ENCODE measurements around the gene ZDHHC14.

ZDHHC14 gene

GRCh38 chr6:157471077-157471686 lies 90.2 kb downstream of the ZDHHC14 start:
- DNase-seq: no peak

GRCh38 chr6:157471895-157472686 lies 91.1 kb downstream of the ZDHHC14 start:
- DNase-seq: no peak

DNA sequence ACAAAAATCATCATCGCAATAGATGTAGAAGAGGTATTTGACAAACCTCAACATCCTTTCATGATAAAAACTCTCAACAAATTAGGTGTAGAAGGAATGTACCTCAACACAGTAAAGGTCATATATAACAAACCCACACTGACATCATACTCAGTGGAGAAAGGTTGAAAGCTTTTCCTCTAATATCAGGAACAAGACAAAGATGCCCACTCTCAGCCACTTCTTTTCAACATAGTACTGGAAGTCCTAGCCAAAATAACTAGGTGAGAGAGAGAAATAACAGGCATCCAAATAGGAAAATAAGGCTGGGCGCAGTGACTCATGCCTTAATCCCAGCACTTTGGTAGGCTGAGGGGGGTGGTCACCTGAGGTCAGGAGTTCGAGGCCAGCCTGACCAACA lies 95.8 kb downstream of the ZDHHC14 start:
- no peak for DNase-seq

- no peak for DNase-seq
Measured at GRCh38 chr6:157478926-157479325, 97.9 kb downstream of the ZDHHC14 start.

GRCh38 chr6:157479464-157480303 lies 98.7 kb downstream of the ZDHHC14 start:
- no peak for DNase-seq

DNA sequence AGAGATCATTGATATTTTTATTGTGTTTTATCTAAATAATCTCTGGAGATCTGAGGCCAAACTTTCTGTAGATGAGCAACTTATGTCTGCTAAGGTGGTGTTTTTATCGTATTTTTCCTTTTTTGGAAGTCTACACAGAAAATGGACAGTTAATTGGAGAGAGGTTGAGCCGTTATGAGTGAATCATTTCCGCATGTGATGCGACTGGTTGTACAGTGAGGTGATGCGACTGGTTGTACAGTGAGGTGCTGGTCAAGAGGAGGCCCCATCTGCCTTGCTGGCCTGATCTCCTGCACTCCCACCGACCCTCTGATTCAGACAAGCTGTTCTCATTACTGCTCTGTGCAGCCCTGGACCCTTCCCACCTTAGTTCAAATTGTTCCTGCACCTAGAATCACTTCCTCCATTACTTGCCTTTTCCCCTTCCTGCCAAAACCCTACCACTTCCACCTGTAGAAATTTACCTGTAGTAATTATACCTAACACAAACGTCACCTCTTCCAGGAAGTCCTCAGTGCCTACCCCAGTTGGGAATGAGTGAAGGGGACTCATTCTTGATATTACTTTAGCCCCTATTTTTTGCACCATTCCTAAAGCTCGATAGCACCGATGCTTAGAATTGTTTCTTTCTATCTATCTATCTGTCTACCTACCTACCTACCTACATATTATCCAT lies 100.3 kb downstream of the ZDHHC14 start:
- no peak for DNase-seq

DNA sequence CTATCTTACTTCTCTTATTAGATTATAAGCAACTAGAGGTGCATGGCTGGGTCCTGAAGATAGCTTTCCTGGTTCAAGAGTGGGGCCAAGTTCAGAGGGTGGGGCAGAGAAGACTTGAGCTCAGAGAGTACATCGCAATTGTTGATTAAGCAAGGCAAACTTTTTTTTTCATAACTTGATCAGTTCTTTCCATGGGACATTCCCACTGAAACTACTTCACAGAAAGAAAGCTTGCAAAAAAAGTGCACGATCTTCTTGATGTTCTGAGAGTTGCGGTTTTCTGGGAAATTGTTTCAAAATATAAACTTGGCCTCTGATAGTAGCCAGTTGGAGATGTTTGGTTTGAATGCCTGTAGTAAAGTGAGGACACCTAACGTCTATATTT lies 100.9 kb downstream of the ZDHHC14 start:
- DNase-seq: no peak

GRCh38 chr6:157483770-157484169 lies 102.8 kb downstream of the ZDHHC14 start:
- DNase-seq: no peak

DNA sequence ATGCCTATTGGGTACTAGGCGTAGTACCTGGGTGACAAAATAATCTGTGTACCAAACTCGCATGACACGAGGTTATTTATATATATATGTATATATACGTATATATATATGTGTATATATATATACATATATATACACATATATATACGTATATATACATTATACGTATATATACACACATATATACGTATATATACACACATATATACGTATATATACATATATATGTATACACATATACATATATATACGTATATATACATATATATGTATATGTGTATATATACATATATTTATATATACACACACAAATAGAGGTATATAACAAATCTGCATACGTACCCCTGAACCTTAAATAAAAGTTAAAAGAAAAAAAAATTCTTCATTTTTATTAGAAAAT lies 103.2 kb downstream of the ZDHHC14 start:
- DNase-seq: no peak

GRCh38 chr6:157486572-157486971 lies 105.6 kb downstream of the ZDHHC14 start:
- no peak for DNase-seq

DNA sequence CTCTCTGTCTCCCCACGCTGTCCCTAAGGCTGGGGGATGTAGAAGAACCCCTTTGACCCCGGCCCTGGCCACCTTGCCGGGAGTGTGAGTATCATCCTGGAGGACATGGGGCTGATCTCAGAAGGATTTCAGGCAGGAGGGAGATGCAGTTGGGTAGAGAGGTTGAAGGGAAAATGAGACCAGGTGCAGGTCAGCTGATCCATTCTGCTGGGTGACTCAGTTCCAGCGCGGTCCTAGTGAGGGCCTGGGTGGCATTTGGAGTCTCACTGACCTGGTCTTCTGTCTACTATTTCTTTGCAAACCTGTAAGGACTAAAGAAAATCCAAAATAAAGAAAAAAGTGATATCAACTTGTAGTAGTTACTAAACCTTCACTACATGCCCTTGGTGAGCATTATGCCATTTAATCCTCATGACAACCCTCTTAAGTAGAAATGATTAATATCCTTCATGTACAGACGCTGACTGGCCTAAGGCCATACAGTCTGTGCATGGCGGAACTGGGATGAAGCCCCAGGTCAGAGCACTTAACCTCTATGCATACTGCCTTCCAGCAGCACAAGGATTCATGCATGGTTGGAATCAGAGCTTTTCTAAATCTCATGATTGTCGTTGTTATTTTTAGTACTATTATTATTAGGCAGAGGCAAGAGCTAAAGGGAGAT lies 106.3 kb downstream of the ZDHHC14 start:
- DNase-seq: no peak

GRCh38 chr6:157488058-157488457 lies 107.1 kb downstream of the ZDHHC14 start:
- DNase-seq: no peak

- no peak for DNase-seq
Measured at GRCh38 chr6:157488716-157489118, 107.7 kb downstream of the ZDHHC14 start.

- DNase-seq: no peak
Measured at GRCh38 chr6:157490611-157491269, 109.8 kb downstream of the ZDHHC14 start.

- no peak for DNase-seq
Measured at GRCh38 chr6:157491571-157492232, 110.7 kb downstream of the ZDHHC14 start.

- no peak for DNase-seq
Measured at GRCh38 chr6:157492249-157492648, 111.3 kb downstream of the ZDHHC14 start.

DNA sequence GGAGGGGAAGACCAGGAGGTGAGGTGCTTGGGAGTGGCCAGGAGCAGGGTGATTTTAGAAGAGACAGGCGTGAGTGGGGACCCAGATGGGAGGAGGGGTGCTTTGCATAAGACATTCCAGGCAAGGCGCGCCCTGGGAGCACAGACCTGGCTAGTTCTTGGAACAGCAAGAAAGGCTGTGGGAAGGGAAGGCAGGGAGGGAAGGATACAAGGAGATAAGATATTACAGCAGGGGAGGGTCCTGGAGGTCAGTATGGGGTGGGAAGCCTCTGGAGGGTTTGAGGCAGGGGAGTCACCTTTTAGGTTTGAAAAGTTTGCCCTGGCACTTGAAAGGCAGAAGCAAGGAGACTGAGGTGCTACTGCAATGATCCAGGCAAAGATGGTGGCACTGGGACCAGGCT lies 111.8 kb downstream of the ZDHHC14 start:
- no peak for DNase-seq

DNA sequence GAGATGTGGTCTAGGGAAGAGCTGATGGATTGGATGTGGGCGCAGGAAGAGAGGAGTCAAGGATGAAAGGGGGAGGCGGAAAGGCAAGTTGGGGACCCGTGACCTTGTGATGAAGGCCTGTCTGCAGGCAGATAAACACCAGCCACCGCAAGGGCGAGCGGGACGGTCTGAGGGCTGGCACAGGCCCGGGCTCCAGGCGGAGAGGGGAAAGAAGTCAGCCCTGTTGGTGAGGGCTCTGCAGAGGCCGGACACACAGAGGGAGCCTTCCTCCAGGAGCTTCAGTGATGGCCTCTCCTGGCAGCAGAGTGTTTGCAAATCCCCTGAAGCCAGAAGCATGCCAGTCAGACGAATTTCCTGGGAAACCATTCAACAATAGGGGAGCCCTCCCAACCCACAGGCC lies 112.2 kb downstream of the ZDHHC14 start:
- no peak for DNase-seq

DNA sequence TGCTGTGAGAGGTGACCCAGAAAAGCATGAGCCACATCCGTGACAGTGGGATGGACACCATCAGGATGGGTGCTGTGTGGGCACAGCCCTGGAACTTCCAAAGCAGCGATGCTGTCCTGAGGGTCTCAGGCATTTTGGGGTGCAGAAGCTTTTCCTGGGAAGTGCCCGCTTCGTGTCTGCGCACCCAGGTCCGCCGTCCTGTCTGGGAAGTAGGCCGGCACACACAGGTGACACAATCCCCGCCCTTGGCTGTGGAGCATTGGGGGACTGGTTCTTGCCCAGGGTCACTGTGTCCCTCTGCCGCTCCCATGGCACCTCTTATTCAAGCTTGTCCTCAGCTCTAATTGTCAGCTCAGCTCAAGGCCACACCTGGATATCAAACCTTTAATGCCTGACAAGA lies 112.6 kb downstream of the ZDHHC14 start:
- no peak for DNase-seq

- no peak for DNase-seq
Measured at GRCh38 chr6:157494132-157494710, 113.2 kb downstream of the ZDHHC14 start.

- no peak for DNase-seq
Measured at GRCh38 chr6:157496534-157497095, 115.6 kb downstream of the ZDHHC14 start.
